MCF 10A (cell line): ENCODE measurements around the gene DNAJC27. TPM values are rescaled to one million over a fixed set of nuclear protein-coding genes. Genes with fewer than 3 reads are reported as not detected.

Experiments
- BruUV-seq: library from RNA; stranded (reverse); fragments of 400-500 nt; replicated peaks from 2 replicates; lab custom pipeline; 2021; lab: Mats Ljungman, UMichigan
- CTCF ChIA-PET: fragments of 300-600 bp; sonication (Branson Sonifier 250); formaldehyde crosslinking; extraction: SDS; loops from one replicate; lab custom pipeline; 2021; ENCODE audit warnings: antibody characterized with exemption, inconsistent platforms; lab: Yijun Ruan, JAX
- POLR2A ChIA-PET: fragments of 300-600, 350-650 bp; sonication (Branson Sonifier 250); formaldehyde crosslinking; extraction: SDS; loops from one replicate; lab custom pipeline; 2020; ENCODE audit warnings: antibody characterized with exemption, inconsistent platforms; lab: Yijun Ruan, JAX
- DNase-seq: peaks from one replicate; pipeline ENCODE4 v3.0.0-alpha.2; 2018; ENCODE audit not compliant: unreplicated experiment
- H3K27ac Mint-ChIP-seq: one replicate; pipeline ENCODE4 v1.8.0; 2022; ENCODE audit warnings: mild to moderate bottlenecking, low read depth, mixed read lengths; ENCODE audit not compliant: unreplicated experiment
- H3K27me3 Mint-ChIP-seq: one replicate; pipeline ENCODE4 v1.8.0; 2022; ENCODE audit warnings: mixed read lengths; ENCODE audit not compliant: insufficient read depth, unreplicated experiment
- H3K36me3 Mint-ChIP-seq: one replicate; pipeline ENCODE4 v1.8.0; 2022; ENCODE audit warnings: mild to moderate bottlenecking, moderate library complexity, mixed read lengths; ENCODE audit not compliant: insufficient read depth, unreplicated experiment
- H3K4me1 Mint-ChIP-seq: one replicate; pipeline ENCODE4 v1.8.0; 2022; ENCODE audit warnings: mixed read lengths; ENCODE audit not compliant: insufficient read depth, unreplicated experiment
- H3K4me3 Mint-ChIP-seq: one replicate; pipeline ENCODE4 v1.8.0; 2022; ENCODE audit warnings: mild to moderate bottlenecking, moderate library complexity, mixed read lengths; ENCODE audit not compliant: unreplicated experiment
- H3K9me3 Mint-ChIP-seq: one replicate; pipeline ENCODE4 v1.8.0; 2022; ENCODE audit warnings: mixed read lengths; ENCODE audit not compliant: unreplicated experiment
- intact Hi-C: fragments of 100-400 bp; cut with micrococcal nuclease; formaldehyde crosslinking; loops from 2 replicates; pipeline ENCODE4 v1.14.1; 2022
- total RNA-seq: library from RNA; stranded (reverse); gene quantifications from 2 replicates; pipeline ENCODE4 v1.2.3, GENCODE V29; 2022
- TF ChIP-seq, protein P1 (sequence below): fragments of 200-600 bp; IDR thresholded peaks from one replicate; pipeline ENCODE4 v1.8.0; 2022; ENCODE audit warnings: antibody characterized with exemption, mild to moderate bottlenecking; ENCODE audit not compliant: unreplicated experiment

The DNAJC27 gene
- total RNA-seq, 1 experiment from 2014 or later = 7.1 TPM

DNA sequence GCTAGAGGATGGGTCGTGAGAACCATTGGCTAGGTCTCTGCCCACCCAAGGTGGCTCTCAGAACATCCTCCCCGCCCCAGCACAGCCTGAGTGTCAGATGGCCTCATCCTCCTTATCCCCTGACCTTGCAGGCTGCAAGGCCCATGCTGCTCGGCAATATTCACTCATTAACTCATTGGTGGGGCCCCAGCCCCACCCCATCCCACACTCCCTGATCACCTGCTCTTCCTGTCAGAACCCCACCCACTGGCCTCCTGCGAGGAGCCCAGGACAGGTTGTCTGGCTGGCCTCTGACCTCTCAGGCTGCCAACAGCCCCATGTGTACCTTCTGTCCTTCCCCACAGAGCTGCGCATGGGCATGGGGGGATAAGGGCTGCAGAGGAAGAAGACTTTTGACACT is 57.0 kb downstream of the DNAJC27 start:
- Mint-ChIP-seq H3K9me3 (no peaks in the 10 kb centered on the region), H3K4me1 (peaks cover 17% of the 10 kb centered on the region), H3K36me3 (peaks cover 29% of the 10 kb centered on the region), H3K27me3 (no peaks in the 10 kb centered on the region), H3K4me3 (no peak overlapping the region), H3K27ac (no peak overlapping the region)
- ChIA-PET POLR2A (no interaction called here), CTCF (no interaction called here)
- BruUV-seq = no TSS peak
- TF ChIP-seq, protein P1, sequence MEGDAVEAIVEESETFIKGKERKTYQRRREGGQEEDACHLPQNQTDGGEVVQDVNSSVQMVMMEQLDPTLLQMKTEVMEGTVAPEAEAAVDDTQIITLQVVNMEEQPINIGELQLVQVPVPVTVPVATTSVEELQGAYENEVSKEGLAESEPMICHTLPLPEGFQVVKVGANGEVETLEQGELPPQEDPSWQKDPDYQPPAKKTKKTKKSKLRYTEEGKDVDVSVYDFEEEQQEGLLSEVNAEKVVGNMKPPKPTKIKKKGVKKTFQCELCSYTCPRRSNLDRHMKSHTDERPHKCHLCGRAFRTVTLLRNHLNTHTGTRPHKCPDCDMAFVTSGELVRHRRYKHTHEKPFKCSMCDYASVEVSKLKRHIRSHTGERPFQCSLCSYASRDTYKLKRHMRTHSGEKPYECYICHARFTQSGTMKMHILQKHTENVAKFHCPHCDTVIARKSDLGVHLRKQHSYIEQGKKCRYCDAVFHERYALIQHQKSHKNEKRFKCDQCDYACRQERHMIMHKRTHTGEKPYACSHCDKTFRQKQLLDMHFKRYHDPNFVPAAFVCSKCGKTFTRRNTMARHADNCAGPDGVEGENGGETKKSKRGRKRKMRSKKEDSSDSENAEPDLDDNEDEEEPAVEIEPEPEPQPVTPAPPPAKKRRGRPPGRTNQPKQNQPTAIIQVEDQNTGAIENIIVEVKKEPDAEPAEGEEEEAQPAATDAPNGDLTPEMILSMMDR = no peak
- intact Hi-C loops = no loop called here
- no peak for DNase-seq

DNA sequence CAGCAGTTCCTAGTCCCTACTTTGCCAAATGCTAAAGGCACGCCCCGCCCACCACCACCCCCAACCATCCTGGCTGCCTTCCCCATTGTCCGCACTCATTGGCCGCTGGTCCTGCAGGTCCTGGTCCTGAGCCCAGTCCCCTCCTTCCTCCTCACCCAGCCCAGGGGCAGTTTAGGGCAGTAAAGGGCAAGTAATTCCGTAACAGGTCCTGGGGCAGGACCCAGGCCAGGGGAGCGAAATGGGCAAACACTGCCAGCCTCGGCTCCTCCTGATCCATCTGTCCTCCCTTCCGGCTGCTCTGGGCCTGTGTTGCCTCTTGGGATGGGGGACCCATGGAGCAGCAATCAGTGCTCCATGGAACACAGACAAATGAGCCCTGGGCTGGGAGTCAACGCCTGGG is 57.8 kb downstream of the DNAJC27 start:
- no peak overlapping the region for H3K4me3 Mint-ChIP-seq
- DNase-seq = no peak
- no TSS peak for BruUV-seq
- H3K27me3 Mint-ChIP-seq = no peaks in the 10 kb centered on the region
- peaks cover 29% of the 10 kb centered on the region for H3K36me3 Mint-ChIP-seq
- H3K9me3 Mint-ChIP-seq = no peaks in the 10 kb centered on the region
- H3K4me1 Mint-ChIP-seq = peaks cover 16% of the 10 kb centered on the region
- H3K27ac Mint-ChIP-seq = no peak overlapping the region
- ChIA-PET CTCF (interaction anchor here (0.6 kb wide), 1 partner anchor 8 kb away, joined by 4 read pairs; no protein-coding TSS in a partner anchor), POLR2A (no interaction called here)
- intact Hi-C loops = no loop called here
- TF ChIP-seq, protein P1 = no peak

DNA sequence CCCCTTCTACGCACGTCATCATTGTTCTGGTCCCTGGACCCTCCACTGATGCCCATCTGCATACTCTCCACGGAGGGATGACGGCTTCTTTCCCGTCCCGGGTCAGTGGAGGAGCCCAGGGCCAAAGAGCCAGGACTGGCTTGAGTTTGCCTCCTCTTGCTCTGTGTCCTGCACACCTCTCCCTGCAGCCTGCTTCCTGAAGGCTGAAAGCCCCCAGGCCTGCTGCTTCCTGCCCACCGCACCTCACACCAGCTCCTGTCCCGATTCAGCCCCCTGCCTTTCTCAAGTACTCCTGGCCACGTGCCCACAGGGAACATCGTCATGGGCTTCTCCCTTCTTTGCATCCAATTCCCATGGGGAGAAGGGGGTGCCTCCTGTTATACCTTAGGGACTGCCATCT is 58.8 kb downstream of the DNAJC27 start:
- Mint-ChIP-seq H3K4me1 (peaks cover 13% of the 10 kb centered on the region), H3K27ac (no peak overlapping the region), H3K4me3 (no peak overlapping the region), H3K27me3 (no peaks in the 10 kb centered on the region), H3K9me3 (no peaks in the 10 kb centered on the region), H3K36me3 (peaks cover 26% of the 10 kb centered on the region)
- ChIA-PET CTCF (interaction anchor here (0.6 kb wide), 1 partner anchor 9 kb away, joined by 4 read pairs; no protein-coding TSS in a partner anchor), POLR2A (no interaction called here)
- TF ChIP-seq, protein P1 = no peak
- DNase-seq = no peak
- intact Hi-C loops = no loop called here
- no TSS peak for BruUV-seq

DNA sequence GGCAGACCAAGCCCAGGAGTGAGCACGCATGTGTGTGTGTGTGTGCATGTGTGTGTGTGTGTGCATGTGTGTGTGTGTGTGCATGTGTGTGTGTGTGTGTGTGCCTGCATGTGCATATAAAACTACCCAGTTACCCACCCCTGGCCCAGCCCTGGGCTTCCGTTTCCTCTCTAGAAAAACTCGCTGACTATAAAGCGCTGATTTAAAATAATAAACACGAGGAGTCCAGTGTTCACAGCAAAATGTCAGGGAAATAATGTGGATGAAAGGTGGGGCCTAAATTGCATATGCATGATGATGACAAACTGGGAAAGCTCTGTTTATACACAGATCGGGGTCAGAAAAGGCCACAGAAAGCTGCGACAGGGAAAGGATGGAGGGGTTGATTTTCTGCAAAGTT is 59.2 kb downstream of the DNAJC27 start:
- ChIA-PET POLR2A (no interaction called here), CTCF (no interaction called here)

More for the DNA sequence above, 59.2 kb downstream of the DNAJC27 start:
- Mint-ChIP-seq H3K4me3 (no peak overlapping the region), H3K27ac (no peak overlapping the region), H3K36me3 (peaks cover 22% of the 10 kb centered on the region), H3K27me3 (no peaks in the 10 kb centered on the region), H3K9me3 (no peaks in the 10 kb centered on the region), H3K4me1 (peaks cover 9% of the 10 kb centered on the region)
- DNase-seq = no peak
- TF ChIP-seq, protein P1 = no peak
- intact Hi-C loops = no loop called here
- no TSS peak for BruUV-seq
